ENCODE results near the gene SLC26A2.

Gene SLC26A2

DNA sequence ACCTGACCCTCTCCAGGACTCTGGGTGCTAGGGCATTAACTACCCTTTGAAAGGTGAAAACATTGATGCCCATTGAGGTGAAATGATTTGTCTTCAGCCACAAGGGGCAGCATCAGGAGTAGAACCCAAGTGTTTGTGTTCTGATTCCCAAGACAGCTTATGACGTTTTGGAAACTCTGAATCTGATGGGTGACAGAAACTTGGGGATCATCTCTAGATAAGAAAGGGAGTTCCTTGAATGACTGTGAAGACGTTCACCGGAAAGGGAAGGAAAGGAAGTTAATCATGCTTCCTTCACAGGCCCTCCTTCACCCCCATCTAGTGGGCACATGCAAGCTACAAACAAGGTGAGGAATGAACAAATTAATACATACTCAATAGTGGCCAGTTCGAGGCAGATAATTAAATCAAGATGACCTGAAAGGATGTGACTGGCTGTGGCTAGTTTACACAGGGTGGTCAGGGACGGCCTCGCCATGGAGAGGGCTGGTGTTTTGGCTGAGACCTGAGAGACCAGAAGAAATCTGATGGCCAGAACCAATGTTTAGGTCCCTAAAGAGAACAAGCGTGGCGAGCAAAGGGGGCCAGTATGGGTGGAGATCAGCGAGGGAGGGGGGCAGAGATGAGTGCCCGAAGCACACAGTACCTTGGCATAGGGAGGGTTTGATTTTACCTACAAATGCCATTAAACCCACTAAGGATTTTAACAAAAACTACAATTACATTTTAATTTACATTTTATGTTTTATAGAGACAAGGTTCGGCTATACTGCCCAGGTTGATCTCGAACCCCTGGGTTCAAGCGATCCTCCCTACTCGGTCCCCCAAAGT is 937 bp upstream of the SLC26A2 start:
- no peaks in the 10 kb centered on the region for H3K9me3 ChIP-seq (ENCODE audit: control insufficient read depth, insufficient read depth, low read depth, low read length)
- peak overlapping the region; percentile 53; the same call in 1 of the 2 replicates for H3K27ac ChIP-seq (ENCODE audit: extremely low read depth, low read depth, low read length)
- POLR2A ChIA-PET, result interaction anchor here (0.6 to 2.8 kb wide), 25 partner anchors 9 to 514 kb away, joined by 3 to 14 read pairs (median 4); partner anchors contain the start of genes HMGXB3, TCOF1 and TIGD6
- H3K4me3 ChIP-seq (ENCODE audit: low read depth, low read length), result peak overlapping the region; percentile 51
- CTCF ChIA-PET, result interaction anchor here (0.8 to 6.8 kb wide), 20 partner anchors 9 to 340 kb away, joined by 3 to 175 read pairs (median 5); no protein-coding TSS in a partner anchor
- peaks cover 0 to 2% of the 10 kb centered on the region in 2 experiments; a peak in 1 of 3 replicates for H3K36me3 ChIP-seq (ENCODE audit: control insufficient read depth in 2 of 2, insufficient read depth in 1 of 2, low read length in 2 of 2)
- peaks cover 7% of the 10 kb centered on the region; the same call in 1 of the 2 replicates for H3K4me1 ChIP-seq (ENCODE audit: control insufficient read depth, insufficient read depth, low read length)
- no peak for TF ChIP-seq ZFP69B (tag by site-specific recombination; IDR thresholded peaks at IDR 0.05)
- no peak for TF ChIP-seq ZNF76 (tag by site-specific recombination; IDR thresholded peaks at IDR 0.05; ENCODE audit: borderline replicate concordance, low read depth)
- TF ChIP-seq CTCF (tag by site-specific recombination; IDR thresholded peaks at IDR 0.05), result peak; percentile 78
- no peak for TF ChIP-seq ZNF785 (tag by site-specific recombination; IDR thresholded peaks at IDR 0.05)
- peak; percentile 27; the same call in 1 of the 2 replicates for TF ChIP-seq BCL11B (tag by site-specific recombination; IDR thresholded peaks at IDR 0.05; ENCODE audit: low read depth)
- no peak for TF ChIP-seq ZNF488 (tag by site-specific recombination; IDR thresholded peaks at IDR 0.05)
- TF ChIP-seq, protein P1, sequence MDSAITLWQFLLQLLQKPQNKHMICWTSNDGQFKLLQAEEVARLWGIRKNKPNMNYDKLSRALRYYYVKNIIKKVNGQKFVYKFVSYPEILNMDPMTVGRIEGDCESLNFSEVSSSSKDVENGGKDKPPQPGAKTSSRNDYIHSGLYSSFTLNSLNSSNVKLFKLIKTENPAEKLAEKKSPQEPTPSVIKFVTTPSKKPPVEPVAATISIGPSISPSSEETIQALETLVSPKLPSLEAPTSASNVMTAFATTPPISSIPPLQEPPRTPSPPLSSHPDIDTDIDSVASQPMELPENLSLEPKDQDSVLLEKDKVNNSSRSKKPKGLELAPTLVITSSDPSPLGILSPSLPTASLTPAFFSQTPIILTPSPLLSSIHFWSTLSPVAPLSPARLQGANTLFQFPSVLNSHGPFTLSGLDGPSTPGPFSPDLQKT (IDR thresholded peaks at IDR 0.05; ENCODE audit: borderline replicate concordance, low read depth, low read length), result no peak
- TF ChIP-seq ZNF623 (tag by site-specific recombination; IDR thresholded peaks at IDR 0.05), result 0 out of 2 replicates have a peak, but pooled peaks have one; percentile 6
- TF ChIP-seq KLF8 (tag by site-specific recombination; IDR thresholded peaks at IDR 0.05), result no peak
- TF ChIP-seq ZNF133 (tag by site-specific recombination; IDR thresholded peaks at IDR 0.05), result no peak
- TF ChIP-seq ZNF514 (tag by site-specific recombination; IDR thresholded peaks at IDR 0.05), result no peak
- no peak for TF ChIP-seq HOXA7 (CRISPR knock-in tag; IDR thresholded peaks at IDR 0.05; ENCODE audit: borderline replicate concordance)
- TF ChIP-seq ZNF184 (tag by site-specific recombination; IDR thresholded peaks at IDR 0.05), result no peak
- no peak for TF ChIP-seq ZNF549 (tag by site-specific recombination; IDR thresholded peaks at IDR 0.05)
- peak; percentile 54 for TF ChIP-seq ZBTB48 (tag by site-specific recombination; IDR thresholded peaks at IDR 0.05)
- TF ChIP-seq SP2 (tag by site-specific recombination; IDR thresholded peaks at IDR 0.05), result no peak
- peak; percentile 71 for TF ChIP-seq ZNF629 (tag by site-specific recombination; IDR thresholded peaks at IDR 0.05)
- no peak for TF ChIP-seq ZNF274 (IDR thresholded peaks at IDR 0.05; ENCODE audit: low read length)
- no peak for TF ChIP-seq ZNF274 (tag by site-specific recombination; IDR thresholded peaks at IDR 0.05; ENCODE audit: borderline replicate concordance)
- TF ChIP-seq ZNF660 (tag by site-specific recombination; IDR thresholded peaks at IDR 0.05), result peak; percentile 98
- TF ChIP-seq ZNF140 (tag by site-specific recombination; IDR thresholded peaks at IDR 0.05), result no peak
- 0 out of 2 replicates have a peak, but pooled peaks have one; percentile 13 for TF ChIP-seq ZNF366 (tag by site-specific recombination; conservative IDR thresholded peaks at IDR 0.05)
- no peak for TF ChIP-seq ZNF157 (tag by site-specific recombination; IDR thresholded peaks at IDR 0.05)
- no peak for TF ChIP-seq ZNF37A (tag by site-specific recombination; IDR thresholded peaks at IDR 0.05)
- no peak for TF ChIP-seq GLI2 (tag by site-specific recombination; IDR thresholded peaks at IDR 0.05; ENCODE audit: borderline replicate concordance, low read depth)
- TF ChIP-seq ZNF654 (tag by site-specific recombination; IDR thresholded peaks at IDR 0.05; ENCODE audit: low read depth), result peak; percentile 28; the same call in 1 of the 2 replicates
- no peak for TF ChIP-seq ZNF624 (tag by site-specific recombination; IDR thresholded peaks at IDR 0.05)
- TF ChIP-seq HOXD13 (CRISPR knock-in tag; IDR thresholded peaks at IDR 0.05; ENCODE audit: borderline replicate concordance), result no peak
- no peak for TF ChIP-seq KLF1 (tag by site-specific recombination; IDR thresholded peaks at IDR 0.05)
- TF ChIP-seq ZBTB21 (tag by site-specific recombination; IDR thresholded peaks at IDR 0.05), result peak; percentile 80
- no peak for TF ChIP-seq PRDM1 (tag by site-specific recombination; IDR thresholded peaks at IDR 0.05)
- TF ChIP-seq ZNF16 (tag by site-specific recombination; IDR thresholded peaks at IDR 0.05; ENCODE audit: low read depth), result no peak
- TF ChIP-seq ZNF777 (tag by site-specific recombination; IDR thresholded peaks at IDR 0.05; ENCODE audit: borderline replicate concordance), result no peak
- no peak for TF ChIP-seq ZNF132 (tag by site-specific recombination; IDR thresholded peaks at IDR 0.05; ENCODE audit: borderline replicate concordance)
- TF ChIP-seq, protein P2, sequence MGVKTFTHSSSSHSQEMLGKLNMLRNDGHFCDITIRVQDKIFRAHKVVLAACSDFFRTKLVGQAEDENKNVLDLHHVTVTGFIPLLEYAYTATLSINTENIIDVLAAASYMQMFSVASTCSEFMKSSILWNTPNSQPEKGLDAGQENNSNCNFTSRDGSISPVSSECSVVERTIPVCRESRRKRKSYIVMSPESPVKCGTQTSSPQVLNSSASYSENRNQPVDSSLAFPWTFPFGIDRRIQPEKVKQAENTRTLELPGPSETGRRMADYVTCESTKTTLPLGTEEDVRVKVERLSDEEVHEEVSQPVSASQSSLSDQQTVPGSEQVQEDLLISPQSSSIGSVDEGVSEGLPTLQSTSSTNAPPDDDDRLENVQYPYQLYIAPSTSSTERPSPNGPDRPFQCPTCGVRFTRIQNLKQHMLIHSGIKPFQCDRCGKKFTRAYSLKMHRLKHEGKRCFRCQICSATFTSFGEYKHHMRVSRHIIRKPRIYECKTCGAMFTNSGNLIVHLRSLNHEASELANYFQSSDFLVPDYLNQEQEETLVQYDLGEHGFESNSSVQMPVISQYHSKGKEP (tag by site-specific recombination; IDR thresholded peaks at IDR 0.05), result no peak

Data from HEK293 (cell line).